K562 (cell line): Measurements from ENCODE around the gene ATRN.

ENCODE experiments used
- PHF21A ChIP-seq: fragments of 450-650 bp; IDR thresholded peaks from 2 replicates; pipeline ENCODE4 v1.6.1; 2017; ENCODE audit warnings: low read depth, borderline replicate concordance
- PRMT5 ChIP-seq: sonication (generic); formaldehyde crosslinking; IDR thresholded peaks from 2 replicates; pipeline ENCODE4 v1.5.0; 2020; ENCODE audit warnings: missing genetic modification reagents
- RCOR1 ChIP-seq, 2 experiments: IDR thresholded peaks; 2 replicates each; pipeline ENCODE4 v1.6.1; 2012; ENCODE audit warnings: low read depth in 2 of 2, low read length in 2 of 2, borderline replicate concordance in 1 of 2, improper control_type of control experiment in 1 of 2
- TF ChIP-seq, protein P1 (sequence below), 2 experiments: fragments of 450-650 bp; formaldehyde crosslinking in 1 of 2; IDR thresholded peaks; 2 replicates each; pipeline versions ENCODE4 v1.4.0 to v1.6.1; 2014 to 2020; ENCODE audit warnings: mild to moderate bottlenecking in 2 of 2, borderline replicate concordance in 1 of 2, low read depth in 1 of 2
- TF ChIP-seq, protein P2 (sequence below): fragments of 450-650 bp; formaldehyde crosslinking; IDR thresholded peaks from 2 replicates; pipeline ENCODE4 v1.4.0; 2022; ENCODE audit warnings: missing genetic modification characterization
- TF ChIP-seq, protein P3 (sequence below), 3 experiments: IDR thresholded peaks in 2 of 3; conservative IDR thresholded peaks in 1 of 3; 2 replicates each; pipeline ENCODE4 v1.5.1; 2011 to 2012; ENCODE audit warnings: low read length in 3 of 3, mild to moderate bottlenecking in 3 of 3, control low read depth in 2 of 3, improper control_type of control experiment in 1 of 3, inconsistent platforms in 1 of 3, low read depth in 1 of 3, mixed read lengths in 1 of 3, moderate library complexity in 1 of 3; ENCODE audit not compliant: insufficient read depth in 2 of 3

DNA sequence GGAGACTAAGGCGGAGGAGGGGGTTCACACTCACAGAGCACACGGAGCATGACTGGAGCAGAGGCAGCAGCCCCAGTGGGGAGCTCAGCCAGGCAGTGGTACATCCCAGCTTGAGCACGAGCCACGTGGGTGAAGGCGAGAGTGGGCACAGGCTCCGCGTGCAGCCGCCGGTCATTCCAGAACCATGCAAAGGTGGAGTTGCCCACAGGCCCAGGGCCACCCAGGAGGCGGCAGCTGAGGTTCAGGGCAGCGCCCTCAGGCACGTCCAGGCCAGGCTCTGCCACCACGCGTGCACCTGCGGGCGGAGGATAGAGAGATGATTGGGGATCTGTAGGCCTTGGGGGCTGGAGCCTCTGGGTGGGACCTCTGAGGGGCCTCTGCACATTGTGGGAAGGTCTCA lies 220.5 kb downstream of the ATRN start:
- TF ChIP-seq PHF21A (no peak), RCOR1 (IDR thresholded peaks at IDR 0.05; ENCODE audit: borderline replicate concordance in 1 of 2, low read depth in 2 of 2, low read length in 2 of 2) (no peak), PRMT5 (CRISPR knock-in tag) (no peak)
- TF ChIP-seq, protein P1, sequence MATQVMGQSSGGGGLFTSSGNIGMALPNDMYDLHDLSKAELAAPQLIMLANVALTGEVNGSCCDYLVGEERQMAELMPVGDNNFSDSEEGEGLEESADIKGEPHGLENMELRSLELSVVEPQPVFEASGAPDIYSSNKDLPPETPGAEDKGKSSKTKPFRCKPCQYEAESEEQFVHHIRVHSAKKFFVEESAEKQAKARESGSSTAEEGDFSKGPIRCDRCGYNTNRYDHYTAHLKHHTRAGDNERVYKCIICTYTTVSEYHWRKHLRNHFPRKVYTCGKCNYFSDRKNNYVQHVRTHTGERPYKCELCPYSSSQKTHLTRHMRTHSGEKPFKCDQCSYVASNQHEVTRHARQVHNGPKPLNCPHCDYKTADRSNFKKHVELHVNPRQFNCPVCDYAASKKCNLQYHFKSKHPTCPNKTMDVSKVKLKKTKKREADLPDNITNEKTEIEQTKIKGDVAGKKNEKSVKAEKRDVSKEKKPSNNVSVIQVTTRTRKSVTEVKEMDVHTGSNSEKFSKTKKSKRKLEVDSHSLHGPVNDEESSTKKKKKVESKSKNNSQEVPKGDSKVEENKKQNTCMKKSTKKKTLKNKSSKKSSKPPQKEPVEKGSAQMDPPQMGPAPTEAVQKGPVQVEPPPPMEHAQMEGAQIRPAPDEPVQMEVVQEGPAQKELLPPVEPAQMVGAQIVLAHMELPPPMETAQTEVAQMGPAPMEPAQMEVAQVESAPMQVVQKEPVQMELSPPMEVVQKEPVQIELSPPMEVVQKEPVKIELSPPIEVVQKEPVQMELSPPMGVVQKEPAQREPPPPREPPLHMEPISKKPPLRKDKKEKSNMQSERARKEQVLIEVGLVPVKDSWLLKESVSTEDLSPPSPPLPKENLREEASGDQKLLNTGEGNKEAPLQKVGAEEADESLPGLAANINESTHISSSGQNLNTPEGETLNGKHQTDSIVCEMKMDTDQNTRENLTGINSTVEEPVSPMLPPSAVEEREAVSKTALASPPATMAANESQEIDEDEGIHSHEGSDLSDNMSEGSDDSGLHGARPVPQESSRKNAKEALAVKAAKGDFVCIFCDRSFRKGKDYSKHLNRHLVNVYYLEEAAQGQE (IDR thresholded peaks at IDR 0.05; ENCODE audit: borderline replicate concordance), result no peak
- TF ChIP-seq, protein P1 (CRISPR knock-in tag; IDR thresholded peaks at IDR 0.05; ENCODE audit: low read depth), result no peak
- TF ChIP-seq, protein P2, sequence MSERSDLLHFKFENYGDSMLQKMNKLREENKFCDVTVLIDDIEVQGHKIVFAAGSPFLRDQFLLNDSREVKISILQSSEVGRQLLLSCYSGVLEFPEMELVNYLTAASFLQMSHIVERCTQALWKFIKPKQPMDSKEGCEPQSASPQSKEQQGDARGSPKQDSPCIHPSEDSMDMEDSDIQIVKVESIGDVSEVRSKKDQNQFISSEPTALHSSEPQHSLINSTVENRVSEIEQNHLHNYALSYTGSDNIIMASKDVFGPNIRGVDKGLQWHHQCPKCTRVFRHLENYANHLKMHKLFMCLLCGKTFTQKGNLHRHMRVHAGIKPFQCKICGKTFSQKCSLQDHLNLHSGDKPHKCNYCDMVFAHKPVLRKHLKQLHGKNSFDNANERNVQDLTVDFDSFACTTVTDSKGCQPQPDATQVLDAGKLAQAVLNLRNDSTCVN (CRISPR knock-in tag), result no peak
- TF ChIP-seq, protein P3, sequence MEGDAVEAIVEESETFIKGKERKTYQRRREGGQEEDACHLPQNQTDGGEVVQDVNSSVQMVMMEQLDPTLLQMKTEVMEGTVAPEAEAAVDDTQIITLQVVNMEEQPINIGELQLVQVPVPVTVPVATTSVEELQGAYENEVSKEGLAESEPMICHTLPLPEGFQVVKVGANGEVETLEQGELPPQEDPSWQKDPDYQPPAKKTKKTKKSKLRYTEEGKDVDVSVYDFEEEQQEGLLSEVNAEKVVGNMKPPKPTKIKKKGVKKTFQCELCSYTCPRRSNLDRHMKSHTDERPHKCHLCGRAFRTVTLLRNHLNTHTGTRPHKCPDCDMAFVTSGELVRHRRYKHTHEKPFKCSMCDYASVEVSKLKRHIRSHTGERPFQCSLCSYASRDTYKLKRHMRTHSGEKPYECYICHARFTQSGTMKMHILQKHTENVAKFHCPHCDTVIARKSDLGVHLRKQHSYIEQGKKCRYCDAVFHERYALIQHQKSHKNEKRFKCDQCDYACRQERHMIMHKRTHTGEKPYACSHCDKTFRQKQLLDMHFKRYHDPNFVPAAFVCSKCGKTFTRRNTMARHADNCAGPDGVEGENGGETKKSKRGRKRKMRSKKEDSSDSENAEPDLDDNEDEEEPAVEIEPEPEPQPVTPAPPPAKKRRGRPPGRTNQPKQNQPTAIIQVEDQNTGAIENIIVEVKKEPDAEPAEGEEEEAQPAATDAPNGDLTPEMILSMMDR (IDR thresholded peaks at IDR 0.05 in 2 of 3, conservative IDR thresholded peaks at IDR 0.05 in 1 of 3; ENCODE audit: insufficient read depth in 2 of 3, low read depth in 1 of 3, low read length in 3 of 3), result no peak
